ENCODE measurements around the gene DPP3. TPM values are rescaled to one million over a fixed set of nuclear protein-coding genes. Genes with fewer than 3 reads are reported as not detected.

DPP3 gene
- total RNA-seq, 1 experiment from 2014 or later: 86.7 TPM

DNA sequence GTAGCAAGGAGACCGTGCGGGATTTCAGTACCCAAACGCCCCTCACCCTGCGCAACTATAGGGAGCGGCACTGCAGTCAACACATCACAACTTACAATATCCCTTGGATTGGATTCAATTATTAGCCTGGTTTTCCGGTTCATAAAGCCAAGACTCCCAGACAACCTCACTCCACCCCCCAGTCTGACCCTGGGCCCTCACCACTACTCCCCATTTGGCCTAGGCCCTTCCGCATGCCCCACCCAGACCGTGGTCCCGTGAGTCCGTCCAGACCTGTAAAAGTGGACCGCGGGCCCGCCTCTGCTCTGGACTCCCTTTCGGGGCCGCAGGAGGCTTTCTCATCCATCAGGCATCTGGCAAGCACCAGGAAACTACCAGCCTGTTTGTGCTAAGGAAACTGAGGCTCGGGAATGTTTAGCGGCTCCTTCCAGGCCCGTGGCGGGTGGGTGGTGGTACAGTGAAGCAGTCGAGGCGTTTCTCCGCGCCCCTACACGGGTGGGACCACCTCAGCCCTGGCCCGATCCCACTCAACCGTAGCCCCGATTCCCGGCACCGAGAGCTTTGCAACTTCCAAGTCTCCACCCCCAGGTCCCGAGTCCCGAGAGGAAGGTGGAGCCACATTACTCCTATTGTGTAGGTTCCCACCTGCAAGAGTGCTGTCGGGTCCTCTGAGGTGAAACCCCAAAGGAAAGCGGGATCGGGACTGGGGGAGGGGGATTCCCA lies 679 bp upstream of the DPP3 start:
- Mint-ChIP-seq H3K4me3 (peak overlapping the region; percentile 95), H3K4me1 (peaks cover 26% of the 10 kb centered on the region), H3K9me3 (no peaks in the 10 kb centered on the region), H3K36me3 (peaks cover 11% of the 10 kb centered on the region), H3K27ac (peak overlapping the region; percentile 95), H3K27me3 (ENCODE audit: low read depth) (no peaks in the 10 kb centered on the region)
- TF ChIP-seq EMX1 (CRISPR knock-in tag; IDR thresholded peaks at IDR 0.05): 0 out of 2 replicates have a peak, but pooled peaks have one; percentile 32
- TF ChIP-seq, protein P1, sequence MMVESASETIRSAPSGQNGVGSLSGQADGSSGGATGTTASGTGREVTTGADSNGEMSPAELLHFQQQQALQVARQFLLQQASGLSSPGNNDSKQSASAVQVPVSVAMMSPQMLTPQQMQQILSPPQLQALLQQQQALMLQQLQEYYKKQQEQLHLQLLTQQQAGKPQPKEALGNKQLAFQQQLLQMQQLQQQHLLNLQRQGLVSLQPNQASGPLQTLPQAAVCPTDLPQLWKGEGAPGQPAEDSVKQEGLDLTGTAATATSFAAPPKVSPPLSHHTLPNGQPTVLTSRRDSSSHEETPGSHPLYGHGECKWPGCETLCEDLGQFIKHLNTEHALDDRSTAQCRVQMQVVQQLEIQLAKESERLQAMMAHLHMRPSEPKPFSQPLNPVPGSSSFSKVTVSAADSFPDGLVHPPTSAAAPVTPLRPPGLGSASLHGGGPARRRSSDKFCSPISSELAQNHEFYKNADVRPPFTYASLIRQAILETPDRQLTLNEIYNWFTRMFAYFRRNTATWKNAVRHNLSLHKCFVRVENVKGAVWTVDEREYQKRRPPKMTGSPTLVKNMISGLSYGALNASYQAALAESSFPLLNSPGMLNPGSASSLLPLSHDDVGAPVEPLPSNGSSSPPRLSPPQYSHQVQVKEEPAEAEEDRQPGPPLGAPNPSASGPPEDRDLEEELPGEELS (CRISPR knock-in tag; IDR thresholded peaks at IDR 0.05): 0 out of 2 replicates have a peak, but pooled peaks have one; percentile 16
- TF ChIP-seq ELF4 (CRISPR knock-in tag; IDR thresholded peaks at IDR 0.05; ENCODE audit: low read depth): no peak
- 0 out of 2 replicates have a peak, but pooled peaks have one; percentile 11 for TF ChIP-seq KAT7 (CRISPR knock-in tag; IDR thresholded peaks at IDR 0.05; ENCODE audit: borderline replicate concordance)
- TF ChIP-seq E2F4 (CRISPR knock-in tag; IDR thresholded peaks at IDR 0.05; ENCODE audit: borderline replicate concordance, low read depth): no peak
- TF ChIP-seq, protein P2, sequence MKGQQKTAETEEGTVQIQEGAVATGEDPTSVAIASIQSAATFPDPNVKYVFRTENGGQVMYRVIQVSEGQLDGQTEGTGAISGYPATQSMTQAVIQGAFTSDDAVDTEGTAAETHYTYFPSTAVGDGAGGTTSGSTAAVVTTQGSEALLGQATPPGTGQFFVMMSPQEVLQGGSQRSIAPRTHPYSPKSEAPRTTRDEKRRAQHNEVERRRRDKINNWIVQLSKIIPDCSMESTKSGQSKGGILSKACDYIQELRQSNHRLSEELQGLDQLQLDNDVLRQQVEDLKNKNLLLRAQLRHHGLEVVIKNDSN (CRISPR knock-in tag; IDR thresholded peaks at IDR 0.05): 0 out of 2 replicates have a peak, but pooled peaks have one; percentile 23
- peak; percentile 42; the same call in 1 of the 2 replicates for TF ChIP-seq ZBTB43 (CRISPR knock-in tag; IDR thresholded peaks at IDR 0.05)
- TF ChIP-seq, protein P3, sequence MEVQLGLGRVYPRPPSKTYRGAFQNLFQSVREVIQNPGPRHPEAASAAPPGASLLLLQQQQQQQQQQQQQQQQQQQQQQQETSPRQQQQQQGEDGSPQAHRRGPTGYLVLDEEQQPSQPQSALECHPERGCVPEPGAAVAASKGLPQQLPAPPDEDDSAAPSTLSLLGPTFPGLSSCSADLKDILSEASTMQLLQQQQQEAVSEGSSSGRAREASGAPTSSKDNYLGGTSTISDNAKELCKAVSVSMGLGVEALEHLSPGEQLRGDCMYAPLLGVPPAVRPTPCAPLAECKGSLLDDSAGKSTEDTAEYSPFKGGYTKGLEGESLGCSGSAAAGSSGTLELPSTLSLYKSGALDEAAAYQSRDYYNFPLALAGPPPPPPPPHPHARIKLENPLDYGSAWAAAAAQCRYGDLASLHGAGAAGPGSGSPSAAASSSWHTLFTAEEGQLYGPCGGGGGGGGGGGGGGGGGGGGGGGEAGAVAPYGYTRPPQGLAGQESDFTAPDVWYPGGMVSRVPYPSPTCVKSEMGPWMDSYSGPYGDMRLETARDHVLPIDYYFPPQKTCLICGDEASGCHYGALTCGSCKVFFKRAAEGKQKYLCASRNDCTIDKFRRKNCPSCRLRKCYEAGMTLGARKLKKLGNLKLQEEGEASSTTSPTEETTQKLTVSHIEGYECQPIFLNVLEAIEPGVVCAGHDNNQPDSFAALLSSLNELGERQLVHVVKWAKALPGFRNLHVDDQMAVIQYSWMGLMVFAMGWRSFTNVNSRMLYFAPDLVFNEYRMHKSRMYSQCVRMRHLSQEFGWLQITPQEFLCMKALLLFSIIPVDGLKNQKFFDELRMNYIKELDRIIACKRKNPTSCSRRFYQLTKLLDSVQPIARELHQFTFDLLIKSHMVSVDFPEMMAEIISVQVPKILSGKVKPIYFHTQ (CRISPR knock-in tag; IDR thresholded peaks at IDR 0.05): no peak
- peak; percentile 53; the same call in 1 of the 2 replicates for TF ChIP-seq SMAD4 (CRISPR knock-in tag; IDR thresholded peaks at IDR 0.05)
- 0 out of 2 replicates have a peak, but pooled peaks have one; percentile 42 for TF ChIP-seq CBFB (CRISPR knock-in tag; IDR thresholded peaks at IDR 0.05; ENCODE audit: low read depth)
- TF ChIP-seq, protein P4, sequence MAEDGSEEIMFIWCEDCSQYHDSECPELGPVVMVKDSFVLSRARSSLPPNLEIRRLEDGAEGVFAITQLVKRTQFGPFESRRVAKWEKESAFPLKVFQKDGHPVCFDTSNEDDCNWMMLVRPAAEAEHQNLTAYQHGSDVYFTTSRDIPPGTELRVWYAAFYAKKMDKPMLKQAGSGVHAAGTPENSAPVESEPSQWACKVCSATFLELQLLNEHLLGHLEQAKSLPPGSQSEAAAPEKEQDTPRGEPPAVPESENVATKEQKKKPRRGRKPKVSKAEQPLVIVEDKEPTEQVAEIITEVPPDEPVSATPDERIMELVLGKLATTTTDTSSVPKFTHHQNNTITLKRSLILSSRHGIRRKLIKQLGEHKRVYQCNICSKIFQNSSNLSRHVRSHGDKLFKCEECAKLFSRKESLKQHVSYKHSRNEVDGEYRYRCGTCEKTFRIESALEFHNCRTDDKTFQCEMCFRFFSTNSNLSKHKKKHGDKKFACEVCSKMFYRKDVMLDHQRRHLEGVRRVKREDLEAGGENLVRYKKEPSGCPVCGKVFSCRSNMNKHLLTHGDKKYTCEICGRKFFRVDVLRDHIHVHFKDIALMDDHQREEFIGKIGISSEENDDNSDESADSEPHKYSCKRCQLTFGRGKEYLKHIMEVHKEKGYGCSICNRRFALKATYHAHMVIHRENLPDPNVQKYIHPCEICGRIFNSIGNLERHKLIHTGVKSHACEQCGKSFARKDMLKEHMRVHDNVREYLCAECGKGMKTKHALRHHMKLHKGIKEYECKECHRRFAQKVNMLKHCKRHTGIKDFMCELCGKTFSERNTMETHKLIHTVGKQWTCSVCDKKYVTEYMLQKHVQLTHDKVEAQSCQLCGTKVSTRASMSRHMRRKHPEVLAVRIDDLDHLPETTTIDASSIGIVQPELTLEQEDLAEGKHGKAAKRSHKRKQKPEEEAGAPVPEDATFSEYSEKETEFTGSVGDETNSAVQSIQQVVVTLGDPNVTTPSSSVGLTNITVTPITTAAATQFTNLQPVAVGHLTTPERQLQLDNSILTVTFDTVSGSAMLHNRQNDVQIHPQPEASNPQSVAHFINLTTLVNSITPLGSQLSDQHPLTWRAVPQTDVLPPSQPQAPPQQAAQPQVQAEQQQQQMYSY (CRISPR knock-in tag; IDR thresholded peaks at IDR 0.05): peak; percentile 17; the same call in 1 of the 2 replicates
- 0 out of 2 replicates have a peak, but pooled peaks have one; percentile 7 for TF ChIP-seq IRF1 (CRISPR knock-in tag; IDR thresholded peaks at IDR 0.05)
- TF ChIP-seq TCF7 (CRISPR knock-in tag; IDR thresholded peaks at IDR 0.05; ENCODE audit: low read depth): peak; percentile 78; the same call in 1 of the 2 replicates
- no peak for TF ChIP-seq NR2C2 (CRISPR knock-in tag; IDR thresholded peaks at IDR 0.05)
- no peak for TF ChIP-seq OVOL2 (CRISPR knock-in tag; IDR thresholded peaks at IDR 0.05; ENCODE audit: borderline replicate concordance)
- TF ChIP-seq TEAD1 (CRISPR knock-in tag; IDR thresholded peaks at IDR 0.05): no peak
- TF ChIP-seq MXD4 (CRISPR knock-in tag; IDR thresholded peaks at IDR 0.05; ENCODE audit: borderline replicate concordance): no peak
- peak; percentile 36 for DNase-seq (ENCODE audit: low spot score)
- ChIA-PET CTCF (interaction anchor here (0.6 to 3.0 kb wide), 30 partner anchors 9 to 542 kb away, joined by 3 to 56 read pairs (median 8); partner anchors contain the start of genes ACTN3, BBS1, CCDC87 and CCS), POLR2A (interaction anchor here (0.5 to 1.8 kb wide), 22 partner anchors 10 to 364 kb away, joined by 3 to 22 read pairs (median 5); partner anchors contain the start of genes ACTN3, MRPL11, NPAS4 and PELI3)
- ATAC-seq: peak; percentile 33

All from WTC11 (cell line).